ENCODE results near the gene C13orf46.

DNA sequence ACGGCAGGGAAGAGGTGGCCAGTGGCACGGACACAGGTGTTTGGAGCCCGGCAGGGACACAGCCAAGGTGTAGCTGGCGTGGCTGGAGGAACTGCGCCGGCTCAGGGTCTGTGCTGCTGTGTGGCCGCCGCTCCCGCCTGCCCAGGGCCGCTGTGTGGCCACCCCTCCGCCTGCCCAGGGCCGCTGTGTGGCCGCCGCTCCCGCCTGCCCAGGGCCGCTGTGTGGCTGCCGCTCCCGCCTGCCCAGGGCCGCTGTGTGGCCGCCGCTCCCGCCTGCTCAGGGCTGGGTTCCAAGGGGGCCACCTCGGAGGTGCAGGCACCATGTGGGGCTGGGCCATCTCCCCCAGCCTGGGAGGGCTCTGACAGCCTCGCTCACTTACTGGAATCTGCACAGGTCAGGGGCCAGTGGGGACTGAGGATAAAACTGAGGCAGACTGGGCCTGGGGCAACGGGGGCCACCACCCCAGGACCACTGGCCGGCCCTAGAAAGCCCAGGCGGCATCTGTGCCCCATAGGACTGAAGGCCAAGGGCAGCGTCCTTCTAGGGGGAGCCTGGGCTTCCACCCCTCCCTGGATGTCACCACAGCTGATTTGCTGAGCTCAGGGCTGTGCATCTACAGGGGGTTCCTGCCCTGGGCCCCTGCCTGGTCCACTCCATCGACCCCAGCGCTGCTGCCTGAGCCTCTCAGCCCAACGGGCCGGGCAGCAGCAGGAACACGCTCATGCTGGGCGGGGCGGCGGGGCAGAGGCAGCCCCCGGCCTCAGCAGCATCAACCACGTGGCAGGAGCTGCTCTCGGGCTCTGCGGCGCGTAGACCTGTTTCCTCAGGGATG, 21.5 kb downstream of the C13orf46 start:
- TF ChIP-seq CTCF (IDR thresholded peaks at IDR 0.05; ENCODE audit: poor library complexity) (no peak), EZH2 (IDR thresholded peaks at IDR 0.05; ENCODE audit: borderline replicate concordance) (no peak)
